Keratinocyte (primary cell): ENCODE data around the gene CDKN2D.

Experiments used
- EZH2 ChIP-seq: IDR thresholded peaks from one replicate; pipeline ENCODE4 v1.6.1; 2012; ENCODE audit warnings: inconsistent platforms, mild to moderate bottlenecking, low read length, moderate library complexity
- TF ChIP-seq, protein P1 (sequence below), 3 experiments: IDR thresholded peaks in 1 of 3; conservative IDR thresholded peaks in 1 of 3; optimal IDR thresholded peaks in 1 of 3; 2 replicates in 2 of 3; 3 replicates in 1 of 3; pipeline versions ENCODE3 to v1.5.1; 2011; ENCODE audit warnings: low read length in 3 of 3, mild to moderate bottlenecking in 3 of 3, moderate library complexity in 2 of 3, control low read depth in 1 of 3, inconsistent platforms in 1 of 3; ENCODE audit not compliant: insufficient read depth in 2 of 3; ENCODE audit errors: extremely low read depth in 1 of 3

DNA sequence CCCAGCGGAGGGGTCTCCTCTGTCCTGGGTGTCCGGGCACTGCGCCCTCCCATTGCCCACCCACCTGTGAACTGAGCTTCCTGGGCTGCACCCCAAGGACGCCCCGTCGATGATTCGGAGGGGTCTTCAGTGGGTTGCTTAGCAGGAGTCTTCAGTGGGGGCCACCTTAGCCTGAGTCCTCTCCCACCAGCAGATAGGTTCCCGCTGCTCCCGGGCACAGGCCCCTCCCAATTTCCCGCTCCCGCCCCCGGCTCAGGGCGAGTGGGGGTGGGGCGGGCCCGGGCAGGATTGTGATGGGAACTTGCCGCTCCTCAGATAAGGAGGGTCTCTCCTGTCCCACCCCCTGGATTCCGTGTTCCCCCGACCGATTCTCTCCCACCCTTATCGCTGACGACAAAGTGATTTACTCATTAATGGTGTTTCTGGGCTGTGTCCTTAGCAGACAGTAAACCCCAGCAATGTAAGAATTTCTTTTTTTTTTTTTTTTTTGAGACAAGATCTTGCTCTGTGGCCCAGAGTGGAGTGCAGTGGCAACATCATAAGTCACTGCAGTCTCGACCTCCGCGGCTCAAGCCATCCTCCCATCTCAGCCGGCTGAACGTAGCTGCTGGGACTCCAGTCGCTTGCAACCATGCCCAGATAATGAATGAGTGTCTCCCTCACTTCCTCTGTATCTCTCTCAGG lies 50.9 kb downstream of the CDKN2D start:
- TF ChIP-seq, protein P1, sequence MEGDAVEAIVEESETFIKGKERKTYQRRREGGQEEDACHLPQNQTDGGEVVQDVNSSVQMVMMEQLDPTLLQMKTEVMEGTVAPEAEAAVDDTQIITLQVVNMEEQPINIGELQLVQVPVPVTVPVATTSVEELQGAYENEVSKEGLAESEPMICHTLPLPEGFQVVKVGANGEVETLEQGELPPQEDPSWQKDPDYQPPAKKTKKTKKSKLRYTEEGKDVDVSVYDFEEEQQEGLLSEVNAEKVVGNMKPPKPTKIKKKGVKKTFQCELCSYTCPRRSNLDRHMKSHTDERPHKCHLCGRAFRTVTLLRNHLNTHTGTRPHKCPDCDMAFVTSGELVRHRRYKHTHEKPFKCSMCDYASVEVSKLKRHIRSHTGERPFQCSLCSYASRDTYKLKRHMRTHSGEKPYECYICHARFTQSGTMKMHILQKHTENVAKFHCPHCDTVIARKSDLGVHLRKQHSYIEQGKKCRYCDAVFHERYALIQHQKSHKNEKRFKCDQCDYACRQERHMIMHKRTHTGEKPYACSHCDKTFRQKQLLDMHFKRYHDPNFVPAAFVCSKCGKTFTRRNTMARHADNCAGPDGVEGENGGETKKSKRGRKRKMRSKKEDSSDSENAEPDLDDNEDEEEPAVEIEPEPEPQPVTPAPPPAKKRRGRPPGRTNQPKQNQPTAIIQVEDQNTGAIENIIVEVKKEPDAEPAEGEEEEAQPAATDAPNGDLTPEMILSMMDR (optimal IDR thresholded peaks at IDR 0.05 in 1 of 3, IDR thresholded peaks at IDR 0.05 in 1 of 3, conservative IDR thresholded peaks at IDR 0.05 in 1 of 3; ENCODE audit: extremely low read depth in 1 of 3, insufficient read depth in 2 of 3, low read length in 3 of 3), result no peak
- no peak for TF ChIP-seq EZH2
